ENCODE measurements around the gene DNAH10. TPM values are rescaled to one million over a fixed set of nuclear protein-coding genes. Genes with fewer than 3 reads are reported as not detected.

DNAH10 gene
- total RNA-seq, 1 experiment from 2014 or later: 0.17 TPM

- no peak within 1 kb of the TSS for H2BK15ac ChIP-seq (ENCODE audit: low read depth, low read length)
- H3T11ph ChIP-seq (ENCODE audit: low read length): no peak within 1 kb of the TSS
- Mint-ChIP-seq H3K36me3 (ENCODE audit: insufficient read depth in 1 of 3, low read depth in 3 of 3) (peaks cover 9 to 21% (median 15%) of the 10 kb centered on the region in 3 experiments), H3K4me3 (peak within 1 kb of the TSS; percentile 81 to 94), H3K27ac (peak within 1 kb of the TSS in 2 of 3 experiments; percentile 51 to 78; a peak in 3 of 7 replicates), H3K27me3 (ENCODE audit: low read depth) (peaks cover 81% of the 10 kb centered on the region), H3K9me3 (no peaks in the 10 kb centered on the region), H3K4me1 (peaks cover 10 to 15% of the 10 kb centered on the region in 2 experiments)
- no peak within 1 kb of the TSS for H4K5ac ChIP-seq (ENCODE audit: insufficient read length, low read depth, low read length)
- H4K8ac ChIP-seq (replicated peaks; ENCODE audit: insufficient read length, low read depth, low read length): no peak within 1 kb of the TSS
- WGBS (ENCODE audit: extremely low coverage, insufficient read length, low lambda C conversion rate): no CpG with 5 or more reads among the region's 138 CpGs
- peaks cover 45% of the 10 kb centered on the region for H3K27me3 ChIP-seq (ENCODE audit: insufficient read depth, low read length)
- H3K23me2 ChIP-seq (ENCODE audit: insufficient read length, low read depth, low read length, poor library complexity, severe bottlenecking): peaks cover 8% of the 10 kb centered on the region
- H2AFZ ChIP-seq (ENCODE audit: low read length): no peak within 1 kb of the TSS
- H3K79me2 ChIP-seq (ENCODE audit: insufficient read depth, low read length): no peaks in the 10 kb centered on the region
- no peak within 1 kb of the TSS for H2BK120ac ChIP-seq (ENCODE audit: low read depth, low read length, poor library complexity, severe bottlenecking)
- no peaks in the 10 kb centered on the region for H4K20me1 ChIP-seq (ENCODE audit: control insufficient read depth, insufficient read depth, insufficient read length)
- no peak within 1 kb of the TSS for H3K27ac ChIP-seq (ENCODE audit: insufficient read length, low read depth, low read length)
- H3K23ac ChIP-seq (ENCODE audit: insufficient read length, low read depth, low read length): no peak within 1 kb of the TSS
- no peak within 1 kb of the TSS for H3K4ac ChIP-seq (ENCODE audit: low read depth, low read length)
- H3K9me3 ChIP-seq (ENCODE audit: control insufficient read depth, low read depth, low read length): no peaks in the 10 kb centered on the region
- H3K14ac ChIP-seq (ENCODE audit: insufficient read depth, low read length): peak within 1 kb of the TSS; percentile 73; the same call in 1 of the 2 replicates
- TF ChIP-seq, protein P1, sequence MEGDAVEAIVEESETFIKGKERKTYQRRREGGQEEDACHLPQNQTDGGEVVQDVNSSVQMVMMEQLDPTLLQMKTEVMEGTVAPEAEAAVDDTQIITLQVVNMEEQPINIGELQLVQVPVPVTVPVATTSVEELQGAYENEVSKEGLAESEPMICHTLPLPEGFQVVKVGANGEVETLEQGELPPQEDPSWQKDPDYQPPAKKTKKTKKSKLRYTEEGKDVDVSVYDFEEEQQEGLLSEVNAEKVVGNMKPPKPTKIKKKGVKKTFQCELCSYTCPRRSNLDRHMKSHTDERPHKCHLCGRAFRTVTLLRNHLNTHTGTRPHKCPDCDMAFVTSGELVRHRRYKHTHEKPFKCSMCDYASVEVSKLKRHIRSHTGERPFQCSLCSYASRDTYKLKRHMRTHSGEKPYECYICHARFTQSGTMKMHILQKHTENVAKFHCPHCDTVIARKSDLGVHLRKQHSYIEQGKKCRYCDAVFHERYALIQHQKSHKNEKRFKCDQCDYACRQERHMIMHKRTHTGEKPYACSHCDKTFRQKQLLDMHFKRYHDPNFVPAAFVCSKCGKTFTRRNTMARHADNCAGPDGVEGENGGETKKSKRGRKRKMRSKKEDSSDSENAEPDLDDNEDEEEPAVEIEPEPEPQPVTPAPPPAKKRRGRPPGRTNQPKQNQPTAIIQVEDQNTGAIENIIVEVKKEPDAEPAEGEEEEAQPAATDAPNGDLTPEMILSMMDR (conservative IDR thresholded peaks at IDR 0.05): peak; percentile 20; the same call in 1 of the 3 replicates
- no peak within 1 kb of the TSS for H2BK20ac ChIP-seq (ENCODE audit: low read depth, low read length, poor library complexity, severe bottlenecking)
- H2AK5ac ChIP-seq (ENCODE audit: insufficient read length, low read length): no peak within 1 kb of the TSS
- H3K79me1 ChIP-seq (ENCODE audit: insufficient read depth, low read depth, low read length, poor library complexity, severe bottlenecking): no peaks in the 10 kb centered on the region
- no peak within 1 kb of the TSS for H4K91ac ChIP-seq (ENCODE audit: insufficient read length, low read depth, low read length)
- H3K9ac ChIP-seq (ENCODE audit: extremely low read depth, insufficient read length, low read length): peak within 1 kb of the TSS; percentile 34
- H3K18ac ChIP-seq (ENCODE audit: insufficient read length, low read depth, low read length): peak within 1 kb of the TSS; percentile 85
- no peak within 1 kb of the TSS for H3K56ac ChIP-seq (ENCODE audit: insufficient read length, low read depth, low read length)
- no peaks in the 10 kb centered on the region for H3K4me1 ChIP-seq (ENCODE audit: insufficient read depth, low read length)
- H2BK12ac ChIP-seq (ENCODE audit: insufficient read length, low read depth, low read length): no peak within 1 kb of the TSS
- DNase-seq: peak; percentile 96
- no peak within 1 kb of the TSS for H2BK5ac ChIP-seq (ENCODE audit: insufficient read length, low read length)
- peak within 1 kb of the TSS; percentile 96 for H3K4me2 ChIP-seq (ENCODE audit: insufficient read depth, insufficient read length, low read length)
These were observed 210.6 kb downstream of the DNAH10 start, which contains the start of the genes CCDC92 and ZNF664 for GRCh38 chr12:123972457-123973401. Gene CCDC92, minus strand, starts transcription at chr12:123972831. Its CDS starts 28,526 bp downstream, at chr12:123944305. Gene ZNF664, plus strand, starts transcription at chr12:123973215. Its CDS starts 38,930 bp downstream, at chr12:124012145.

All from H9 (cell line).